Chondrocyte (in vitro differentiated cells): ENCODE data around the gene KCNJ2. TPM values are rescaled to one million over a fixed set of nuclear protein-coding genes. Genes with fewer than 3 reads are reported as not detected.

Source experiments
- DNase-seq: peaks from one replicate; pipeline ENCODE4 v3.0.0; 2021; ENCODE audit warnings: mixed read lengths, low spot score
- H3K27ac Mint-ChIP-seq: one replicate; pipeline ENCODE4 v1.8.0; 2021; ENCODE audit warnings: mild to moderate bottlenecking, moderate library complexity, mixed read lengths; ENCODE audit not compliant: unreplicated experiment
- H3K27me3 Mint-ChIP-seq: 2 replicates; pipeline ENCODE4 v1.8.0; 2021; ENCODE audit warnings: low read depth, mixed read lengths
- H3K36me3 Mint-ChIP-seq: 2 replicates; pipeline ENCODE4 v1.8.0; 2021; ENCODE audit warnings: low read depth, mixed read lengths
- H3K4me1 Mint-ChIP-seq: 2 replicates; pipeline ENCODE4 v1.8.0; 2021; ENCODE audit warnings: low read depth, mild to moderate bottlenecking, mixed read lengths
- H3K4me3 Mint-ChIP-seq: one replicate; pipeline ENCODE4 v1.8.0; 2021; ENCODE audit warnings: mild to moderate bottlenecking, moderate library complexity, mixed read lengths; ENCODE audit not compliant: unreplicated experiment
- H3K9me3 Mint-ChIP-seq: 2 replicates; pipeline ENCODE4 v1.8.0; 2021; ENCODE audit warnings: low read depth, mixed read lengths
- CTCF ChIP-seq: fragments of 200-600 bp; sonication (generic); IDR thresholded peaks from 2 replicates; pipeline ENCODE4 v1.5.0; 2021; ENCODE audit warnings: antibody characterized with exemption, mild to moderate bottlenecking, moderate library complexity
- long read RNA-seq: library from polyadenylated mRNA; stranded (forward); transcript quantifications from one replicate; pipeline ENCODE4 v2.0.0, GENCODE V29; 2021
- total RNA-seq: library from RNA; stranded (reverse); gene quantifications from 3 replicates; pipeline ENCODE4 v1.2.1, GENCODE V29; 2021

Gene KCNJ2
- 0.07 TPM in 1 of 3 replicates, not detected in the others for total RNA-seq
- long read RNA-seq: 0 reads

GRCh38 chr17:70168977-70169708 is at the start of gene KCNJ2:
Gene KCNJ2, plus strand, starts transcription at chr17:70169532. Its CDS starts 5,508 bp downstream, at chr17:70175040.
- peaks cover 20% of the 10 kb centered on the region for H3K27me3 Mint-ChIP-seq
- TF ChIP-seq CTCF: no peak
- no peaks in the 10 kb centered on the region for H3K9me3 Mint-ChIP-seq
- peaks cover 32% of the 10 kb centered on the region for H3K4me1 Mint-ChIP-seq
- DNase-seq: no peak
- H3K4me3 Mint-ChIP-seq: peak within 1 kb of the TSS; percentile 81
- H3K36me3 Mint-ChIP-seq: no peaks in the 10 kb centered on the region
- H3K27ac Mint-ChIP-seq: peak within 1 kb of the TSS; percentile 18

- no peaks in the 10 kb centered on the region for H3K4me1 Mint-ChIP-seq
- H3K27ac Mint-ChIP-seq: no peak overlapping the region
- DNase-seq: no peak
- no peak for TF ChIP-seq CTCF
- H3K27me3 Mint-ChIP-seq: no peaks in the 10 kb centered on the region
- H3K9me3 Mint-ChIP-seq: peaks cover 5% of the 10 kb centered on the region
- no peaks in the 10 kb centered on the region for H3K36me3 Mint-ChIP-seq
- H3K4me3 Mint-ChIP-seq: no peak overlapping the region
Measured at GRCh38 chr17:70119545-70119944, 49.8 kb upstream of the KCNJ2 start.

GRCh38 chr17:70119983-70120382 is 49.3 kb upstream of the KCNJ2 start:
- Mint-ChIP-seq H3K4me1 (no peaks in the 10 kb centered on the region), H3K9me3 (peaks cover 5% of the 10 kb centered on the region), H3K36me3 (no peaks in the 10 kb centered on the region), H3K27me3 (no peaks in the 10 kb centered on the region), H3K27ac (no peak overlapping the region), H3K4me3 (no peak overlapping the region)
- no peak for TF ChIP-seq CTCF
- no peak for DNase-seq

GRCh38 chr17:70120425-70120824 is 48.9 kb upstream of the KCNJ2 start:
- Mint-ChIP-seq H3K4me1 (no peaks in the 10 kb centered on the region), H3K27me3 (no peaks in the 10 kb centered on the region)

GRCh38 chr17:70121126-70121525 is 48.2 kb upstream of the KCNJ2 start:
- no peak overlapping the region for H3K27ac Mint-ChIP-seq
- no peak for TF ChIP-seq CTCF
- H3K36me3 Mint-ChIP-seq: no peaks in the 10 kb centered on the region
- H3K9me3 Mint-ChIP-seq: peaks cover 5% of the 10 kb centered on the region
- no peaks in the 10 kb centered on the region for H3K27me3 Mint-ChIP-seq
- no peak overlapping the region for H3K4me3 Mint-ChIP-seq
- no peak for DNase-seq
- no peaks in the 10 kb centered on the region for H3K4me1 Mint-ChIP-seq

More at GRCh38 chr17:70120425-70120824, 48.9 kb upstream of the KCNJ2 start:
- TF ChIP-seq CTCF: no peak
- H3K9me3 Mint-ChIP-seq: peaks cover 5% of the 10 kb centered on the region
- no peak overlapping the region for H3K27ac Mint-ChIP-seq
- H3K36me3 Mint-ChIP-seq: no peaks in the 10 kb centered on the region
- DNase-seq: no peak
- no peak overlapping the region for H3K4me3 Mint-ChIP-seq
